Mucosa of gallbladder (tissue), 1 donor: ENCODE measurements around the gene ERC2. TPM values are rescaled to one million over a fixed set of nuclear protein-coding genes. Genes with fewer than 3 reads are reported as not detected.

ENCODE experiments used
- DNase-seq: peaks from one replicate; pipeline ENCODE4 v3.0.0-alpha.2; 2020; ENCODE audit warnings: low spot score
- total RNA-seq: library from RNA; stranded (reverse); gene quantifications from one replicate; pipeline ENCODE4 v1.2.1, GENCODE V29; 2021
- donor health status: DM: no; HTN: no; CAD: no.

Gene ERC2
- total RNA-seq, 1 donor from 2014 or later = 4.2 TPM

GRCh38 chr3:55749036-55749435 is 719.2 kb downstream of the ERC2 start:
- no peak for DNase-seq

- no peak for DNase-seq
Measured at GRCh38 chr3:55746808-55747413, 721.4 kb downstream of the ERC2 start.

- DNase-seq = no peak
Measured at GRCh38 chr3:55742832-55743136, 725.5 kb downstream of the ERC2 start.

- DNase-seq = no peak
Measured at GRCh38 chr3:55742022-55742831, 726.0 kb downstream of the ERC2 start.

- no peak for DNase-seq
Measured at GRCh38 chr3:55737186-55737585, 731.1 kb downstream of the ERC2 start.

GRCh38 chr3:55735976-55736375 is 732.3 kb downstream of the ERC2 start:
- DNase-seq = no peak

GRCh38 chr3:55731741-55732140 is 736.5 kb downstream of the ERC2 start:
- no peak for DNase-seq

GRCh38 chr3:55729546-55729945 is 738.7 kb downstream of the ERC2 start:
- no peak for DNase-seq

GRCh38 chr3:55728461-55729100 is 739.7 kb downstream of the ERC2 start:
- DNase-seq = no peak

- DNase-seq = no peak
Measured at GRCh38 chr3:55726501-55726775, 741.8 kb downstream of the ERC2 start.

- no peak for DNase-seq
Measured at GRCh38 chr3:55725681-55726500, 742.4 kb downstream of the ERC2 start.

GRCh38 chr3:55724821-55725220 is 743.4 kb downstream of the ERC2 start:
- DNase-seq = no peak

- DNase-seq = no peak
Measured at GRCh38 chr3:55724407-55724784, 743.9 kb downstream of the ERC2 start.

- DNase-seq = no peak
Measured at GRCh38 chr3:55723653-55724406, 744.4 kb downstream of the ERC2 start.

- no peak for DNase-seq
Measured at GRCh38 chr3:55721716-55722484, 746.4 kb downstream of the ERC2 start.

- DNase-seq = no peak
Measured at GRCh38 chr3:55720614-55721013, 747.7 kb downstream of the ERC2 start.

GRCh38 chr3:55719508-55719907 is 748.8 kb downstream of the ERC2 start:
- DNase-seq = no peak

GRCh38 chr3:55719006-55719405 is 749.3 kb downstream of the ERC2 start:
- no peak for DNase-seq

- no peak for DNase-seq
Measured at GRCh38 chr3:55718521-55718921, 749.7 kb downstream of the ERC2 start.

- no peak for DNase-seq
Measured at GRCh38 chr3:55718074-55718473, 750.2 kb downstream of the ERC2 start.

- DNase-seq = no peak
Measured at GRCh38 chr3:55717481-55717880, 750.8 kb downstream of the ERC2 start.
